ENCODE data around the gene COX14. TPM values are rescaled to one million over a fixed set of nuclear protein-coding genes. Genes with fewer than 3 reads are reported as not detected.

The COX14 gene
- total RNA-seq, 1 experiment from 2014 or later, result 41.0 TPM

- intact Hi-C loops (cut with micrococcal nuclease), result no loop called here
- Histone ChIP-seq H3K27me3 (ENCODE audit: insufficient read depth, low read length) (no peaks in the 10 kb centered on the region), H3K36me3 (ENCODE audit: control insufficient read depth in 1 of 2, insufficient read depth in 2 of 2, low read length in 2 of 2) (peaks cover under 1 to 5% of the 10 kb centered on the region in 2 experiments; a peak in 2 of 4 replicates), H2AFZ (ENCODE audit: low read depth, low read length, poor library complexity, severe bottlenecking) (no peak overlapping the region), H3K79me2 (ENCODE audit: insufficient read depth, low read length) (no peaks in the 10 kb centered on the region), H3K4me3 (replicated peaks in 1 of 2; ENCODE audit: low read depth in 1 of 2, low read length in 2 of 2) (peak overlapping the region in 1 of 2 experiments; percentile 35; a peak in 1 of 4 replicates), H3K9ac (ENCODE audit: low read length) (0 out of 2 replicates have a peak overlapping the region, but pooled peaks have one; percentile 3), H3K9me3 (ENCODE audit: control insufficient read depth in 1 of 2, insufficient read depth in 1 of 2, low read depth in 1 of 2, low read length in 2 of 2) (no peaks in the 10 kb centered on the region), H3K4me1 (ENCODE audit: control insufficient read depth in 1 of 2, insufficient read depth in 2 of 2, low read length in 2 of 2) (peaks cover 10 to 13% of the 10 kb centered on the region in 2 experiments), H4K20me1 (ENCODE audit: insufficient read depth) (no peaks in the 10 kb centered on the region), H3K27ac (ENCODE audit: low read depth, low read length) (no peak overlapping the region), H3K4me2 (ENCODE audit: low read length) (peak overlapping the region; percentile 60), H3K9me2 (ENCODE audit: insufficient read depth) (no peaks in the 10 kb centered on the region)
- TF ChIP-seq REST (IDR thresholded peaks at IDR 0.05; ENCODE audit: low read depth) (no peak), FOSL1 (IDR thresholded peaks at IDR 0.05; ENCODE audit: low read depth) (no peak), POLR2AphosphoS5 (IDR thresholded peaks at IDR 0.05; ENCODE audit: low read depth, low read length) (no peak), JUND (IDR thresholded peaks at IDR 0.05) (no peak)
- ATAC-seq, result no peak
- no TSS peak for BruUV-seq (replicated peaks)
- ChIA-PET CTCF (interaction anchor here (0.9 to 1.4 kb wide), 5 partner anchors 7 to 71 kb away, joined by 3 to 8 read pairs (median 4); partner anchors contain the start of genes CERS5, COX14 and SMARCD1), POLR2A (interaction anchor here (1.4 kb wide), 1 partner anchor 8 kb away, joined by 5 read pairs; the partner anchor contains the start of gene COX14), RAD21 (ENCODE audit: low non-redundant PET in 1 of 2, low total read pairs in 2 of 2, uncharacterized antibody in 2 of 2, unreplicated experiment in 2 of 2) (interaction anchor here in 1 of 2 experiments (0.5 to 1.5 kb wide), 2 partner anchors 13 to 210 kb away, joined by 3 to 9 read pairs; no protein-coding TSS in a partner anchor)
- no peak for DNase-seq (ENCODE audit: low read depth, low spot score)
Observed at GRCh38 chr12:50104417-50105366, 7.3 kb upstream of the COX14 start.

Data from HCT116 (cell line).